Activated T-cell treated with anti-CD3 and anti-CD28 coated beads, Interleukin-2, amount 50 U/mL, for 72 hours (primary cell): Measurements from ENCODE around the gene SUV39H2. TPM values are rescaled to one million over a fixed set of nuclear protein-coding genes. Genes with fewer than 3 reads are reported as not detected.

Source experiments
- ATAC-seq, 2 donors: fragments of 150-1000 bp; cut with Tn5 transposase; replicated peaks in 1 of 2; 2 replicates each; pipeline ENCODE4 v1.10.0; 2021; ENCODE audit warnings: moderate library complexity in 2 of 2, mild to moderate bottlenecking in 1 of 2
- DNase-seq, 2 donors: peaks; one replicate each; pipeline ENCODE4 v3.0.0; 2021 to 2022; ENCODE audit warnings: mixed read lengths in 1 of 2
- H3K27ac Mint-ChIP-seq: one replicate; pipeline ENCODE4 v1.8.0; 2022; ENCODE audit warnings: mild to moderate bottlenecking, moderate library complexity, mixed read lengths
- H3K27me3 Mint-ChIP-seq: one replicate; pipeline ENCODE4 v1.8.0; 2022; ENCODE audit warnings: low read depth, mixed read lengths
- H3K36me3 Mint-ChIP-seq, 2 donors: one replicate each; pipeline ENCODE4 v1.8.0; 2022; ENCODE audit warnings: mixed read lengths in 2 of 2, mild to moderate bottlenecking in 1 of 2; ENCODE audit not compliant: insufficient read depth in 2 of 2
- H3K4me1 Mint-ChIP-seq: one replicate; pipeline ENCODE4 v1.8.0; 2022; ENCODE audit warnings: low read depth, mixed read lengths
- H3K4me3 Mint-ChIP-seq, 2 donors: one replicate each; pipeline ENCODE4 v1.8.0; 2022; ENCODE audit warnings: mild to moderate bottlenecking in 2 of 2, mixed read lengths in 2 of 2, moderate library complexity in 2 of 2
- H3K9me3 Mint-ChIP-seq, 2 donors: one replicate each; pipeline ENCODE4 v1.8.0; 2022; ENCODE audit warnings: mixed read lengths in 2 of 2
- total RNA-seq, 2 donors: library from RNA; stranded (reverse); gene quantifications; one replicate each; pipeline ENCODE4 v1.2.3, GENCODE V29; 2022

Gene SUV39H2
- 10 to 100 TPM; 16.9 to 18.5 TPM for total RNA-seq

GRCh38 chr10:14878266-14879123 lies at the start of gene SUV39H2:
Gene SUV39H2 (plus strand): TSS chr10:14878866. CDS start chr10:14878889, 23 bp downstream.
- Mint-ChIP-seq H3K4me1 (peaks cover 48% of the 10 kb centered on the region), H3K27me3 (no peaks in the 10 kb centered on the region), H3K27ac (peak within 1 kb of the TSS; percentile 63), H3K36me3 (peaks cover 5 to 6% of the 10 kb centered on the region in 2 donors), H3K9me3 (no peaks in the 10 kb centered on the region), H3K4me3 (peak within 1 kb of the TSS; percentile 96)
- peak; percentile 95 to 97 for DNase-seq
- ATAC-seq, result peak; percentile 95 to 96

GRCh38 chr10:14833106-14833505 lies 45.6 kb upstream of the SUV39H2 start:
- no peak for DNase-seq
- no peaks in the 10 kb centered on the region for H3K27me3 Mint-ChIP-seq
- H3K4me3 Mint-ChIP-seq, result no peak overlapping the region
- no peaks in the 10 kb centered on the region for H3K9me3 Mint-ChIP-seq
- H3K27ac Mint-ChIP-seq, result no peak overlapping the region
- no peak for ATAC-seq
- H3K4me1 Mint-ChIP-seq, result peaks cover 7% of the 10 kb centered on the region
- peaks cover 0 to 2% of the 10 kb centered on the region in 2 donors for H3K36me3 Mint-ChIP-seq

GRCh38 chr10:14836208-14836607 lies 42.5 kb upstream of the SUV39H2 start:
- Mint-ChIP-seq H3K36me3 (peaks cover 7 to 10% of the 10 kb centered on the region in 2 donors), H3K4me3 (peak overlapping the region in 1 of 2 donors; percentile 96), H3K4me1 (peaks cover 26% of the 10 kb centered on the region), H3K27me3 (no peaks in the 10 kb centered on the region), H3K9me3 (no peaks in the 10 kb centered on the region), H3K27ac (no peak overlapping the region)
- ATAC-seq (no peak), DNase-seq (no peak)

GRCh38 chr10:14837003-14837756 lies 41.5 kb upstream of the SUV39H2 start:
- Mint-ChIP-seq H3K27ac (peak overlapping the region; percentile 78), H3K4me3 (peak overlapping the region; percentile 84 to 96), H3K9me3 (no peaks in the 10 kb centered on the region), H3K36me3 (peaks cover 7 to 14% of the 10 kb centered on the region in 2 donors), H3K4me1 (peaks cover 26% of the 10 kb centered on the region), H3K27me3 (no peaks in the 10 kb centered on the region)
- ATAC-seq (no peak), DNase-seq (no peak)

- H3K4me1 Mint-ChIP-seq, result peaks cover 26% of the 10 kb centered on the region
- peaks cover 8 to 14% of the 10 kb centered on the region in 2 donors for H3K36me3 Mint-ChIP-seq
- DNase-seq (peak; percentile 99 to 100), ATAC-seq (peak; percentile 93)
- no peaks in the 10 kb centered on the region for H3K9me3 Mint-ChIP-seq
- peak within 1 kb of the TSS; percentile 78 for H3K27ac Mint-ChIP-seq
- H3K4me3 Mint-ChIP-seq, result peak within 1 kb of the TSS; percentile 84 to 96
- H3K27me3 Mint-ChIP-seq, result no peaks in the 10 kb centered on the region
Observed at GRCh38 chr10:14837757-14838581, 40.7 kb upstream of the SUV39H2 start, which contains the start of the genes CDNF, HSPA14 and MSANTD7. Gene CDNF (minus strand): TSS chr10:14838037. CDS start chr10:14837946, 91 bp downstream. Gene HSPA14 (plus strand): TSS chr10:14838306. CDS start chr10:14838403, 97 bp downstream. Gene MSANTD7 (plus strand): TSS chr10:14838306. CDS start chr10:14842285, 3,979 bp downstream.

GRCh38 chr10:14838582-14839304 lies 39.9 kb upstream of the SUV39H2 start:
- DNase-seq (peak; percentile 30 to 41), ATAC-seq (no peak)
- peak overlapping the region; percentile 78 for H3K27ac Mint-ChIP-seq
- H3K27me3 Mint-ChIP-seq, result no peaks in the 10 kb centered on the region
- H3K4me3 Mint-ChIP-seq, result peak overlapping the region; percentile 84 to 96
- peaks cover 26% of the 10 kb centered on the region for H3K4me1 Mint-ChIP-seq
- no peaks in the 10 kb centered on the region for H3K9me3 Mint-ChIP-seq
- peaks cover 9 to 16% of the 10 kb centered on the region in 2 donors for H3K36me3 Mint-ChIP-seq

- peaks cover 9 to 16% of the 10 kb centered on the region in 2 donors for H3K36me3 Mint-ChIP-seq
- ATAC-seq, result no peak
- no peak for DNase-seq
Observed at GRCh38 chr10:14839305-14839695, 39.4 kb upstream of the SUV39H2 start.

GRCh38 chr10:14840178-14840577 lies 38.5 kb upstream of the SUV39H2 start:
- Mint-ChIP-seq H3K27ac (peak overlapping the region; percentile 15), H3K4me3 (peak overlapping the region; percentile 84 to 96), H3K36me3 (peaks cover 10 to 22% of the 10 kb centered on the region in 2 donors), H3K9me3 (no peaks in the 10 kb centered on the region), H3K27me3 (no peaks in the 10 kb centered on the region), H3K4me1 (peaks cover 29% of the 10 kb centered on the region)
- DNase-seq, result no peak
- no peak for ATAC-seq

More at GRCh38 chr10:14839305-14839695, 39.4 kb upstream of the SUV39H2 start:
- Mint-ChIP-seq H3K27me3 (no peaks in the 10 kb centered on the region), H3K9me3 (no peaks in the 10 kb centered on the region), H3K4me3 (peak overlapping the region; percentile 84 to 96), H3K27ac (peak overlapping the region; percentile 25), H3K4me1 (peaks cover 26% of the 10 kb centered on the region)

- no peak for ATAC-seq
- H3K36me3 Mint-ChIP-seq, result peaks cover 8 to 24% of the 10 kb centered on the region in 2 donors
Observed at GRCh38 chr10:14843327-14843988, 35.2 kb upstream of the SUV39H2 start.

GRCh38 chr10:14844948-14845347 lies 33.7 kb upstream of the SUV39H2 start:
- Mint-ChIP-seq H3K36me3 (peaks cover 4 to 27% of the 10 kb centered on the region in 2 donors), H3K27me3 (no peaks in the 10 kb centered on the region), H3K9me3 (no peaks in the 10 kb centered on the region), H3K27ac (peak overlapping the region; percentile 76), H3K4me1 (peaks cover 11% of the 10 kb centered on the region), H3K4me3 (no peak overlapping the region)
- ATAC-seq (no peak), DNase-seq (no peak)

More at GRCh38 chr10:14843327-14843988, 35.2 kb upstream of the SUV39H2 start:
- H3K4me1 Mint-ChIP-seq, result peaks cover 22% of the 10 kb centered on the region
- H3K9me3 Mint-ChIP-seq, result no peaks in the 10 kb centered on the region
- H3K4me3 Mint-ChIP-seq, result no peak overlapping the region
- no peak overlapping the region for H3K27ac Mint-ChIP-seq
- no peak for DNase-seq
- no peaks in the 10 kb centered on the region for H3K27me3 Mint-ChIP-seq

- H3K4me3 Mint-ChIP-seq, result no peak overlapping the region
- no peak overlapping the region for H3K27ac Mint-ChIP-seq
- ATAC-seq (no peak), DNase-seq (no peak)
- H3K4me1 Mint-ChIP-seq, result no peaks in the 10 kb centered on the region
- no peaks in the 10 kb centered on the region for H3K9me3 Mint-ChIP-seq
- peaks cover 4 to 18% of the 10 kb centered on the region in 2 donors for H3K36me3 Mint-ChIP-seq
- no peaks in the 10 kb centered on the region for H3K27me3 Mint-ChIP-seq
Observed at GRCh38 chr10:14852236-14852635, 26.4 kb upstream of the SUV39H2 start.
